Coronary artery (tissue), 2 donors: ENCODE measurements around the gene TRIM67.

ENCODE experiments used
- DNase-seq: peaks from one replicate; pipeline ENCODE4 v3.0.0-alpha.2; 2017; ENCODE audit warnings: low spot score
- H3K27ac ChIP-seq, 2 donors: fragments of 200-600 bp; sonication (generic); one replicate each; pipeline ENCODE4 v1.5.1; 2016 to 2019
- H3K4me3 ChIP-seq: fragments of 200-600 bp; sonication (generic); 2 replicates; pipeline ENCODE4 v1.5.1; 2016; ENCODE audit warnings: mild to moderate bottlenecking, moderate library complexity
- CTCF ChIP-seq: fragments of 200-600 bp; sonication (generic); IDR thresholded peaks from one replicate; pipeline ENCODE4 v1.5.1; 2019; ENCODE audit warnings: antibody characterized with exemption

TRIM67 gene

GRCh38 chr1:231182317-231182716 lies 20.5 kb downstream of the TRIM67 start:
- Histone ChIP-seq H3K4me3 (no peak overlapping the region), H3K27ac (no peak overlapping the region)
- no peak for TF ChIP-seq CTCF
- no peak for DNase-seq

- no peak for DNase-seq
- no peak overlapping the region for H3K4me3 ChIP-seq
- no peak overlapping the region for H3K27ac ChIP-seq
- no peak for TF ChIP-seq CTCF
These were observed 22.1 kb downstream of the TRIM67 start for GRCh38 chr1:231183639-231184590.

- DNase-seq, result no peak
- no peak overlapping the region for H3K4me3 ChIP-seq
- H3K27ac ChIP-seq, result no peak overlapping the region
- no peak for TF ChIP-seq CTCF
These were observed 23.0 kb downstream of the TRIM67 start for GRCh38 chr1:231184891-231185290.

- H3K4me3 ChIP-seq, result no peak overlapping the region
- DNase-seq, result no peak
- no peak overlapping the region for H3K27ac ChIP-seq
- TF ChIP-seq CTCF, result no peak
These were observed 23.5 kb downstream of the TRIM67 start for GRCh38 chr1:231185391-231185790.

- TF ChIP-seq CTCF, result no peak
- no peak overlapping the region for H3K27ac ChIP-seq
- no peak overlapping the region for H3K4me3 ChIP-seq
- DNase-seq, result no peak
These were observed 24.7 kb downstream of the TRIM67 start for GRCh38 chr1:231186356-231187115.

GRCh38 chr1:231187571-231187970 lies 25.7 kb downstream of the TRIM67 start:
- no peak for DNase-seq
- Histone ChIP-seq H3K4me3 (no peak overlapping the region), H3K27ac (no peak overlapping the region)
- TF ChIP-seq CTCF, result no peak
